OCI-LY3 (cell line): ENCODE measurements around the gene CCT3.

ENCODE experiments used
- EZH2phosphoT487 ChIP-seq: fragments of 200-600 bp; shearing (Covaris generic); IDR thresholded peaks from 2 replicates; pipeline ENCODE4 v1.6.1; 2018; ENCODE audit warnings: antibody characterized with exemption, mixed run types, low read depth
- TF ChIP-seq, protein P1 (sequence below): fragments of 200-600, 300-600 bp; sonication (generic); IDR thresholded peaks from 2 replicates; pipeline ENCODE4 v1.5.1; 2014; ENCODE audit warnings: antibody characterized with exemption, low read length, low read depth

DNA sequence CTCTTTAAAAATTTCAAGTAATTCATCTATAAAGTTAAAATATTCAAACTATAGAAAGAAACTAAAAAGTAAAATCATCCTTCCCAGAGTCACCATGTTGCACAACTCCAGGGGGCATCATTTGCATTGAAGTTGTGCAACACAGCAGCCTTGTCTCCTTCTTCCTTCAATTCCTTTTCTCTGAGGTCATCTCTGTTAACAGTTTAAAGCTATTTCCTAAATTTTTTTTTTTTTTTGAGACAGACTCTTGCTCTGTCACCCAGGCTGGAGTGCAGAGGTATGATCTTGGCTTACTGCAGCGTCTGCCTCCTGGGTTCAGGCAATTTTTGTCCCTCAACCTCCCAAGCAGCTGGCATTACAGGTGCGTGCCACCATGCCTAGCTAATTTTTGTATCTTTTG, 38.1 kb upstream of the CCT3 start:
- TF ChIP-seq, protein P1, sequence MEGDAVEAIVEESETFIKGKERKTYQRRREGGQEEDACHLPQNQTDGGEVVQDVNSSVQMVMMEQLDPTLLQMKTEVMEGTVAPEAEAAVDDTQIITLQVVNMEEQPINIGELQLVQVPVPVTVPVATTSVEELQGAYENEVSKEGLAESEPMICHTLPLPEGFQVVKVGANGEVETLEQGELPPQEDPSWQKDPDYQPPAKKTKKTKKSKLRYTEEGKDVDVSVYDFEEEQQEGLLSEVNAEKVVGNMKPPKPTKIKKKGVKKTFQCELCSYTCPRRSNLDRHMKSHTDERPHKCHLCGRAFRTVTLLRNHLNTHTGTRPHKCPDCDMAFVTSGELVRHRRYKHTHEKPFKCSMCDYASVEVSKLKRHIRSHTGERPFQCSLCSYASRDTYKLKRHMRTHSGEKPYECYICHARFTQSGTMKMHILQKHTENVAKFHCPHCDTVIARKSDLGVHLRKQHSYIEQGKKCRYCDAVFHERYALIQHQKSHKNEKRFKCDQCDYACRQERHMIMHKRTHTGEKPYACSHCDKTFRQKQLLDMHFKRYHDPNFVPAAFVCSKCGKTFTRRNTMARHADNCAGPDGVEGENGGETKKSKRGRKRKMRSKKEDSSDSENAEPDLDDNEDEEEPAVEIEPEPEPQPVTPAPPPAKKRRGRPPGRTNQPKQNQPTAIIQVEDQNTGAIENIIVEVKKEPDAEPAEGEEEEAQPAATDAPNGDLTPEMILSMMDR = no peak
- no peak for TF ChIP-seq EZH2phosphoT487
